Measurements from ENCODE around the gene SLC38A7.

- no peak for TF ChIP-seq EZH2phosphoT487 (IDR thresholded peaks at IDR 0.05; ENCODE audit: unreplicated experiment)
- TF ChIP-seq CREB1 (CRISPR knock-in tag; IDR thresholded peaks at IDR 0.05; ENCODE audit: low read depth), result no peak
- TF ChIP-seq CTCF (conservative IDR thresholded peaks at IDR 0.05; ENCODE audit: low read depth in 2 of 2), result no peak
- no peak for TF ChIP-seq EZH2 (IDR thresholded peaks at IDR 0.05; ENCODE audit: low read depth, unreplicated experiment)
- no peak for TF ChIP-seq NANOG (IDR thresholded peaks at IDR 0.05; ENCODE audit: borderline replicate concordance)
- no peak for TF ChIP-seq POLR2AphosphoS5 (IDR thresholded peaks at IDR 0.05; ENCODE audit: low read depth)
- TF ChIP-seq REST (IDR thresholded peaks at IDR 0.05; ENCODE audit: unreplicated experiment), result no peak
- TF ChIP-seq ETS1 (IDR thresholded peaks at IDR 0.05), result no peak
- TF ChIP-seq JUNB (IDR thresholded peaks at IDR 0.05; ENCODE audit: unreplicated experiment), result no peak
- TF ChIP-seq ZNF331 (CRISPR knock-in tag; IDR thresholded peaks at IDR 0.05; ENCODE audit: low read depth), result no peak
These were observed 42.6 kb upstream of the SLC38A7 start for GRCh38 chr16:58727028-58727781.
